ENCODE results near the gene NACA.

NACA gene

GRCh38 chr12:56678852-56679251, 46.2 kb downstream of the NACA start:
- H3K27ac Mint-ChIP-seq: peak overlapping the region; percentile 92
- H3K4me3 Mint-ChIP-seq: no peak overlapping the region
- H3K9me3 Mint-ChIP-seq: peaks cover 6% of the 10 kb centered on the region
- H3K36me3 Mint-ChIP-seq (ENCODE audit: low read depth): peaks cover 78% of the 10 kb centered on the region
- peaks cover 2% of the 10 kb centered on the region for H3K4me1 Mint-ChIP-seq
- DNase-seq: no peak
- TF ChIP-seq CTCF (IDR thresholded peaks at IDR 0.05): no peak
- H3K27me3 Mint-ChIP-seq (ENCODE audit: low read depth, poor library complexity): no peaks in the 10 kb centered on the region

- DNase-seq: no peak
- Mint-ChIP-seq H3K4me1 (no peaks in the 10 kb centered on the region), H3K27ac (peak overlapping the region; percentile 71), H3K36me3 (ENCODE audit: low read depth) (peaks cover 76% of the 10 kb centered on the region), H3K27me3 (ENCODE audit: low read depth, poor library complexity) (no peaks in the 10 kb centered on the region), H3K9me3 (peaks cover under 1% of the 10 kb centered on the region), H3K4me3 (no peak overlapping the region)
- TF ChIP-seq CTCF (IDR thresholded peaks at IDR 0.05): no peak
Measured at GRCh38 chr12:56677680-56678079, 47.4 kb downstream of the NACA start.

- no peak for TF ChIP-seq CTCF (IDR thresholded peaks at IDR 0.05)
- Mint-ChIP-seq H3K36me3 (ENCODE audit: low read depth) (peaks cover 76% of the 10 kb centered on the region), H3K4me1 (no peaks in the 10 kb centered on the region), H3K27me3 (ENCODE audit: low read depth, poor library complexity) (no peaks in the 10 kb centered on the region), H3K9me3 (no peaks in the 10 kb centered on the region), H3K4me3 (no peak overlapping the region), H3K27ac (no peak overlapping the region)
- DNase-seq: no peak
Measured at GRCh38 chr12:56676851-56677580, 48.1 kb downstream of the NACA start.

- Mint-ChIP-seq H3K9me3 (no peaks in the 10 kb centered on the region), H3K36me3 (ENCODE audit: low read depth) (peaks cover 77% of the 10 kb centered on the region), H3K27me3 (ENCODE audit: low read depth, poor library complexity) (no peaks in the 10 kb centered on the region), H3K4me3 (no peak overlapping the region), H3K27ac (no peak overlapping the region), H3K4me1 (no peaks in the 10 kb centered on the region)
- no peak for DNase-seq
- TF ChIP-seq CTCF (IDR thresholded peaks at IDR 0.05): no peak
Measured at GRCh38 chr12:56671608-56672007, 53.5 kb downstream of the NACA start.

- no peak for DNase-seq
- no peaks in the 10 kb centered on the region for H3K27me3 Mint-ChIP-seq (ENCODE audit: low read depth, poor library complexity)
- no peak overlapping the region for H3K27ac Mint-ChIP-seq
- H3K36me3 Mint-ChIP-seq (ENCODE audit: low read depth): peaks cover 77% of the 10 kb centered on the region
- no peak for TF ChIP-seq CTCF (IDR thresholded peaks at IDR 0.05)
- no peaks in the 10 kb centered on the region for H3K9me3 Mint-ChIP-seq
- no peak overlapping the region for H3K4me3 Mint-ChIP-seq
- no peaks in the 10 kb centered on the region for H3K4me1 Mint-ChIP-seq
Measured at GRCh38 chr12:56670836-56671235, 54.3 kb downstream of the NACA start.

- H3K36me3 Mint-ChIP-seq (ENCODE audit: low read depth): peaks cover 83% of the 10 kb centered on the region
- no peak for DNase-seq
- H3K4me1 Mint-ChIP-seq: no peaks in the 10 kb centered on the region
- no peaks in the 10 kb centered on the region for H3K9me3 Mint-ChIP-seq
- H3K27me3 Mint-ChIP-seq (ENCODE audit: low read depth, poor library complexity): no peaks in the 10 kb centered on the region
- H3K4me3 Mint-ChIP-seq: no peak overlapping the region
- H3K27ac Mint-ChIP-seq: no peak overlapping the region
- TF ChIP-seq CTCF (IDR thresholded peaks at IDR 0.05): no peak
Measured at GRCh38 chr12:56668197-56668457, 57.0 kb downstream of the NACA start.

All from nephron progenitor cell (in vitro differentiated cells).